Bronchial epithelial cell (primary cell): ENCODE measurements around the gene TSPAN16. TPM values are rescaled to one million over a fixed set of nuclear protein-coding genes. Genes with fewer than 3 reads are reported as not detected.

ENCODE experiments used
- DNase-seq: peaks from one replicate; pipeline ENCODE4 v3.0.0-alpha.2; 2010; ENCODE audit warnings: low read depth
- FAIRE-seq: peaks from 2 replicates; lab custom pipeline; 2011; peaks lifted over from hg19 to GRCh38; lab: Jason Lieb, UNC
- H3K27me3 ChIP-seq: 2 replicates; pipeline ENCODE4 v1.5.1; 2011; ENCODE audit warnings: low read length; ENCODE audit not compliant: control insufficient read depth, insufficient read depth
- H3K36me3 ChIP-seq: 2 replicates; pipeline ENCODE4 v1.5.1; 2011; ENCODE audit warnings: low read length; ENCODE audit not compliant: control insufficient read depth, insufficient read depth
- H3K4me3 ChIP-seq: 2 replicates; pipeline ENCODE4 v1.5.1; 2011; ENCODE audit warnings: mild to moderate bottlenecking, low read depth, low read length, control low read depth
- total RNA-seq: library from RNA; depleted of rRNA; stranded (reverse); fragments of >200 nt; gene quantifications from 2 replicates; pipeline ENCODE4 v1.2.1, GENCODE V29; 2014
- TF ChIP-seq, protein P1 (sequence below): IDR thresholded peaks from 2 replicates; pipeline ENCODE4 v1.5.1; 2011; ENCODE audit warnings: mild to moderate bottlenecking, moderate library complexity, low read length, control low read depth, inconsistent platforms; ENCODE audit not compliant: insufficient read depth, severe bottlenecking

Gene TSPAN16
- total RNA-seq, 1 donor from 2014 or later: not detected

- FAIRE-seq: no peak
- Histone ChIP-seq H3K36me3 (no peaks in the 10 kb centered on the region), H3K27me3 (no peaks in the 10 kb centered on the region), H3K4me3 (no peak overlapping the region)
- no peak for DNase-seq
- TF ChIP-seq, protein P1, sequence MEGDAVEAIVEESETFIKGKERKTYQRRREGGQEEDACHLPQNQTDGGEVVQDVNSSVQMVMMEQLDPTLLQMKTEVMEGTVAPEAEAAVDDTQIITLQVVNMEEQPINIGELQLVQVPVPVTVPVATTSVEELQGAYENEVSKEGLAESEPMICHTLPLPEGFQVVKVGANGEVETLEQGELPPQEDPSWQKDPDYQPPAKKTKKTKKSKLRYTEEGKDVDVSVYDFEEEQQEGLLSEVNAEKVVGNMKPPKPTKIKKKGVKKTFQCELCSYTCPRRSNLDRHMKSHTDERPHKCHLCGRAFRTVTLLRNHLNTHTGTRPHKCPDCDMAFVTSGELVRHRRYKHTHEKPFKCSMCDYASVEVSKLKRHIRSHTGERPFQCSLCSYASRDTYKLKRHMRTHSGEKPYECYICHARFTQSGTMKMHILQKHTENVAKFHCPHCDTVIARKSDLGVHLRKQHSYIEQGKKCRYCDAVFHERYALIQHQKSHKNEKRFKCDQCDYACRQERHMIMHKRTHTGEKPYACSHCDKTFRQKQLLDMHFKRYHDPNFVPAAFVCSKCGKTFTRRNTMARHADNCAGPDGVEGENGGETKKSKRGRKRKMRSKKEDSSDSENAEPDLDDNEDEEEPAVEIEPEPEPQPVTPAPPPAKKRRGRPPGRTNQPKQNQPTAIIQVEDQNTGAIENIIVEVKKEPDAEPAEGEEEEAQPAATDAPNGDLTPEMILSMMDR: no peak
These were observed 5.7 kb upstream of the TSPAN16 start for GRCh38 chr19:11290256-11290655.

DNA sequence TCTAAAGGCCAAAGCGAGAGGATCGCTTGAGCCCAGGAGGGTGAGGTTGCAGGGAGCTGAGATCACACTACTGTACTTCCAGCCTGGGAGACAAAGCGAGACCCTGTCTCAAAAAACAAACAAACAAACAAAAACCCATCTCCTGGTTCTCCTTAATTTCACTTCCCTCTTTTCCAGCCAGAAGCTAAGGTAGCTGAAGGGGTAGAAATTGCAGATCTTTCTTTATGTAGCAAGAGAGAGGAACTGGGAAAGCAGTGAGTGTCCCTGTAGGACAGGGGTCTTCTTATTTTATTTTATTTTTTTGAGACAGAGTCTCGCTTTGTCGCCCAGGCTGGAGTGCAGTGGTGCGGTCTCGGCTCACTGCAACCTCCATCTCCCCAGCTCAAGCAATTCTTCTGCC lies 4.5 kb upstream of the TSPAN16 start:
- H3K4me3 ChIP-seq: no peak overlapping the region
- no peaks in the 10 kb centered on the region for H3K27me3 ChIP-seq
- H3K36me3 ChIP-seq: no peaks in the 10 kb centered on the region
- no peak for FAIRE-seq
- no peak for DNase-seq
- TF ChIP-seq, protein P1: no peak

DNA sequence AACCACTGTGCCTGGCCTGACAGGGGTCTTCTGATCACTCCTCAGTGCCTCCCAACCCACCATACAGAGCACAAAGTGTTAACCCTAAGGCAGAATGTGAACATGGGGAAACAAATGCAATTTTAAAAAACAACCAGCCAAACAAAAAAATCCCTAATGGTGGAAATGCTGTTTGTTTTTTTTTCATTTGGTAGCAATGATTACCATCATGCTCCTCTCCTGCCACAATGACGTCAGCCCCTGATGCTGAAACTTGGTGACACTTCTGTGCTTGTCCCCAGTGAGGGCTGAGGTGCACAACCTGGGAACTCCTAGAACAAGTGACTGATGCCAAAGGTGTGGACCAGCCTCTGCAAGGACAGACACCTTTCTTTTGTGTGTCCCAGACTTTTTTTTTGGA lies 4.0 kb upstream of the TSPAN16 start:
- no peak overlapping the region for H3K4me3 ChIP-seq
- TF ChIP-seq, protein P1: no peak
- FAIRE-seq (no peak), DNase-seq (no peak)
- no peaks in the 10 kb centered on the region for H3K36me3 ChIP-seq
- H3K27me3 ChIP-seq: no peaks in the 10 kb centered on the region

DNA sequence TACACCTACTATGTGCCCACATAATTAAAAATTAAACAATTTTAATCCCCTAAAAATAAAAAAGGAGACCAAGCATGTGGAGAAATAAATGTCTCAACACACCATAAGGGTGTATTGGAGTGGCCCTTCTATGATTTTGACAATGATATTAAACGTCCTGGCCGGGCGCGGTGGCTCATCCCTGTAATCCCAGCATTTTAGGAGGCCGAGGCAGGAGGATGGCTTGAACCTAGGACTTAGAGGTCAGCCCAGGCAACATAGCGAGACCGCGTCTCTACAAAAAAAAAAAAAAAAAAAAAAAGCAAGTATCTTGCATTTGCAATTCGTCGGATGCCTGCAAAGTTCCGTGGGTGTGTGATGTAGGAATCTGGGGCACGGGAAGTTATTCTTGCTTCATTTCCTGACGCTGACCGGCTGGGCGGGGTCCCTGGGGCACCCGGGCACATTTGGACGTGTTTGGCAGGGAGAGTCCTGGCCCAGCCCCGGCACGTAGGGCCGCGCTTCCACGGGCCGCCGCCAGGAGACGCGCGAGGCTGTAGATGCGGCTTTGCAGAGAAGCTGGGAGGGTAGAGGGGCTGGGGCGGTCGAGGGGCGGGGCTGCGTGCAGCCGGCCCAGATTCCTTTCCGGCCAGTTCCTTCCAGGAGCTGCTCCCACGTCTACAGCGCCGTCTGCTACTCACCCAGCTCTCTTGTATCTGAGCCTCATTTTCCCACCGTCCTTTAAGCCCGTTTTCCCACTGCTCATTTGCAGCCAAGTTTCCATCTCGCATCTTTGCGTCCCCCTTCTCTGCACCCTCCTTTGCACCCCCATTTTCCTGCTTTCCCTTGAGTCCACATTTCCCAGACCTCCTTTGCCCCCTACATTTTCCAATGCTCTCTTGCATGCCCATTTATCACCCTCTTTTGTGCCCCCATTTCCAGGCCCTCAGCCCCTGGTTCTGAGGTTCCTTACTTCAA lies 2.2 kb upstream of the TSPAN16 start:
- FAIRE-seq (no peak), DNase-seq (peak; percentile 90)
- no peaks in the 10 kb centered on the region for H3K27me3 ChIP-seq
- no peak overlapping the region for H3K4me3 ChIP-seq
- H3K36me3 ChIP-seq: no peaks in the 10 kb centered on the region
- TF ChIP-seq, protein P1: peak; percentile 97

- Histone ChIP-seq H3K27me3 (no peaks in the 10 kb centered on the region), H3K4me3 (no peak overlapping the region), H3K36me3 (no peaks in the 10 kb centered on the region)
- TF ChIP-seq, protein P1: no peak
- FAIRE-seq (no peak), DNase-seq (no peak)
These were observed 780 bp upstream of the TSPAN16 start for GRCh38 chr19:11295180-11295579.
